GM10266 (cell line): ENCODE results near the gene CAMTA1.

Experiments
- DNase-seq: peaks from one replicate; pipeline ENCODE4 v3.0.0; 2012; ENCODE audit errors: extremely low spot score
- CTCF ChIP-seq: IDR thresholded peaks from 2 replicates; pipeline ENCODE4 v1.5.1; 2012; ENCODE audit warnings: mild to moderate bottlenecking, low read depth; ENCODE audit not compliant: control insufficient read depth, insufficient read depth; ENCODE audit errors: missing control alignments

Gene CAMTA1

GRCh38 chr1:6969762-6970161 lies 184.5 kb downstream of the CAMTA1 start:
- no peak for TF ChIP-seq CTCF
- no peak for DNase-seq

GRCh38 chr1:6970221-6970620 lies 185.0 kb downstream of the CAMTA1 start:
- DNase-seq = no peak
- no peak for TF ChIP-seq CTCF

DNA sequence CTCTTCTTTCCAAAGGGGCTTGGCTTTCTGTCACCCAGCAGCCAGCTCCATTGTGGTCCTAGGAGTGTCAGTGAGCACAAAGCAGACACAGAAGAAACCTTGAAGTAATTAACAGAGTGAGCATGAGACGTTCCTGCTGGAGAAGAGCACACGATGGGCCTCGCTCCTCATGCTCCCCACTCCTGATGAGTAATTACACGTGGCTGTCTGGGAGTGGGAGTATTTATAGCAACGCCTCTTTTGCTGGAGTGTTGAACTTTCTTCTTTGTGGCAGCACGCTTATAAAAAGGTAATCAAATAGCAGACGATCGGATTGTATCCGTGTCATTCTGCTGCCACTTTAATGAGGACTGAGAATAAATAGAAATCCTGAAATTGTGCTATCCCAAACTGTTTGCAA lies 185.8 kb downstream of the CAMTA1 start:
- no peak for DNase-seq
- TF ChIP-seq CTCF = no peak

GRCh38 chr1:6971699-6972098 lies 186.4 kb downstream of the CAMTA1 start:
- no peak for TF ChIP-seq CTCF
- no peak for DNase-seq

- no peak for DNase-seq
- TF ChIP-seq CTCF = no peak
Observed at GRCh38 chr1:6972399-6972798, 187.1 kb downstream of the CAMTA1 start.

DNA sequence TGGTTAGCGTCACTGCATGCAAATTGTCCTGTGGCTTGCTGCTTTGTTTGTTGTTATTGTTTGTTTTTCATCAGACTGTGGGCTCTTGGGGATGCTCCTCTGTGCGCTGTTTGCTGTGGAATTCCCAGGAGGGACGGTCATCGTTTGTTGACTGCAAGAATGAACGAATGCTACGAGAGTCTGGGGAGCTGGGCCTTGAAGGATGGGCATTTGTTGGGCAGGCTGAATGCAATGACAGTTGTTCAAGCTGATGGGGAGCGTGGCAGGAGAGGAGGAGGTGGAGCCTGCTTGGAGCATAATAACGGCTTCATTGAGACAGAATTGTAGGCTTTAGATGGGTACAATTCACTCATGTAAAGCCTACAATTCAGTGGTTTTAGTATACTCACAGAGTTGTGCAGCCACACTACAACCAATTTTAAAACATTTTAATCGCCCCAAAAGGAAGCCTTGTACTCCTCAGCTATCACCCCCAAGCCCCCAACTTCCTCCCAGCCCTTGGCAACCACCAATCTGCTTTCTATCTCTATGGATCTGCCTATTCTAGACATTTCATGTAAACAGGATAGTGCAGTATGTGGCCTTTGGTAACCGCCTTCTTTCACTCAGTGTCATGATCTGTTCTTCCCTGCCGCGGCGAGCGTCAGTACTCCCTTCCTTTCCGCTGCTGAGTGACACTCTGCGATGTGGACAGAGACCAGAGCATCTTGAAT lies 190.2 kb downstream of the CAMTA1 start:
- no peak for TF ChIP-seq CTCF

DNA sequence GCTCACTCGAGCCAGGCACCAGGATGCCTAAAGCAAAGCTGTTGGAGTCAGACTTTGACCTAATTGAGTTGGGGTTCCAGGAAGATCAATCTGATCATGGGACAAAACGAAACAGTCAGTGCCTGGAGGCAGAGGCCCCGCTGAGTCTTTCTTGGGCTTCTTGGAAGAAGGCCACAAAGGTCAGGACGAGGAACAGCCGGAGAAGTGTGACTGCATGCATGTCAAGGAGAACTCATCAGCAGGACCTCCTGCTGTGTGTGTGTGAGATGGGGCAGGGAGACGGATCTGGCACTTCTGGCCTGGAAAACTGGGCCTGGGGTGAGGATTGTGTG lies 190.8 kb downstream of the CAMTA1 start:
- TF ChIP-seq CTCF = no peak
- no peak for DNase-seq

More for the DNA sequence above, 190.2 kb downstream of the CAMTA1 start:
- DNase-seq = no peak
